AG09319 (cell line): ENCODE results near the gene SIGLEC6.

Source experiments
- DNase-seq: peaks from one replicate; pipeline ENCODE4 v3.0.0-alpha.2; 2010; ENCODE audit warnings: low read depth; ENCODE audit errors: extremely low read depth
- TF ChIP-seq, protein P1 (sequence below): IDR thresholded peaks from 2 replicates; pipeline ENCODE4 v1.5.1; 2011; ENCODE audit warnings: low read depth, mild to moderate bottlenecking, inconsistent platforms, low read length, moderate library complexity

Gene SIGLEC6

GRCh38 chr19:51541458-51542357, 10.2 kb upstream of the SIGLEC6 start:
- TF ChIP-seq, protein P1, sequence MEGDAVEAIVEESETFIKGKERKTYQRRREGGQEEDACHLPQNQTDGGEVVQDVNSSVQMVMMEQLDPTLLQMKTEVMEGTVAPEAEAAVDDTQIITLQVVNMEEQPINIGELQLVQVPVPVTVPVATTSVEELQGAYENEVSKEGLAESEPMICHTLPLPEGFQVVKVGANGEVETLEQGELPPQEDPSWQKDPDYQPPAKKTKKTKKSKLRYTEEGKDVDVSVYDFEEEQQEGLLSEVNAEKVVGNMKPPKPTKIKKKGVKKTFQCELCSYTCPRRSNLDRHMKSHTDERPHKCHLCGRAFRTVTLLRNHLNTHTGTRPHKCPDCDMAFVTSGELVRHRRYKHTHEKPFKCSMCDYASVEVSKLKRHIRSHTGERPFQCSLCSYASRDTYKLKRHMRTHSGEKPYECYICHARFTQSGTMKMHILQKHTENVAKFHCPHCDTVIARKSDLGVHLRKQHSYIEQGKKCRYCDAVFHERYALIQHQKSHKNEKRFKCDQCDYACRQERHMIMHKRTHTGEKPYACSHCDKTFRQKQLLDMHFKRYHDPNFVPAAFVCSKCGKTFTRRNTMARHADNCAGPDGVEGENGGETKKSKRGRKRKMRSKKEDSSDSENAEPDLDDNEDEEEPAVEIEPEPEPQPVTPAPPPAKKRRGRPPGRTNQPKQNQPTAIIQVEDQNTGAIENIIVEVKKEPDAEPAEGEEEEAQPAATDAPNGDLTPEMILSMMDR: no peak
- no peak for DNase-seq

DNA sequence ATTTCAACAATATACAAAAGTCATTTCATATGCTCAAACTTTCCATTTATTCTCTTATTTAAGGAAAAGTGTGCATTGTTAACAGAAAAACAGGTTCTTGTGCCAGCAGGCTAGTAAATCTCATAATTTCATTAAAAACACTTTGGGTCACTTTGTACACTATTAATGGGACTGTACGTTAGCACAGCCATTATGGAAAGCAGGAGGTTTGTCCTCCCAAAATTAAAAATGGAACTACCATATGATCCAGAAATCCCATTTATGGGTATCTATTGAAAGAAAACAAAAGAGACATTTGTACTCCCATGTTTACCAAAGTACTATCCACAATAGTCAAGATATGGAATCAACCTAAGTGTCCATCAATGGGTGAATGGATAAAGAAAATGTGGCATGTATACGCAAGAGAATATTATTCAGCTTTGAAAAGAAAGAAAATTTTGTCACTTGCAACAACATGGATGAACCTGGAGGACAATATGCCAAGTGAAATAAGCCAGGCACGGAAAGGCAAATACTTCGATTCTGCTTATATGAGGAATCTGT, 8.4 kb upstream of the SIGLEC6 start:
- no peak for DNase-seq
- TF ChIP-seq, protein P1: no peak

GRCh38 chr19:51535535-51535934, 4.1 kb upstream of the SIGLEC6 start:
- TF ChIP-seq, protein P1: no peak

GRCh38 chr19:51530616-51531015, 854 bp downstream of the SIGLEC6 start:
- no peak for DNase-seq
- TF ChIP-seq, protein P1: no peak

More at GRCh38 chr19:51535535-51535934, 4.1 kb upstream of the SIGLEC6 start:
- DNase-seq: no peak

DNA sequence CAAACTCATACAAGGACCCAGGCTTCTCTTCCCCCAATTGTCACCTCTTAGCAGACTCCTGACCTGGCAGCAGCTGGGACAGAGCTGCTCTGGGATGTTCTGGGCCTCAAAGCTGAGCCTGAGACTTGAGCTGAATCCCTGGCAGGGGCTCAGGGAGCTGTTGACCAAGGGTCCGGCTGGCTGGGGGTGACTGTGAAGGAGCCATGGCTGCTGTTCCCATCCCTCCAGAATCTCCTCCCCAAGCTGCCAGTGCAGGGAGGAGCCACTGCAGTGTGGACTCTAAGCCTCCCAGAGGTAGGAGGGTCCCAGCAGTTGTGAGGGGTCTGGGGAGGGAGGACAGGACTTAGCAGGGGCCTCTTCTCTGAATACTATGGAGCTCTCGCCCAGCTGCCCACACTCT, 2.2 kb downstream of the SIGLEC6 start:
- TF ChIP-seq, protein P1: no peak
- no peak for DNase-seq

GRCh38 chr19:51525651-51526050, 5.8 kb downstream of the SIGLEC6 start:
- TF ChIP-seq, protein P1: no peak
- DNase-seq: no peak

DNA sequence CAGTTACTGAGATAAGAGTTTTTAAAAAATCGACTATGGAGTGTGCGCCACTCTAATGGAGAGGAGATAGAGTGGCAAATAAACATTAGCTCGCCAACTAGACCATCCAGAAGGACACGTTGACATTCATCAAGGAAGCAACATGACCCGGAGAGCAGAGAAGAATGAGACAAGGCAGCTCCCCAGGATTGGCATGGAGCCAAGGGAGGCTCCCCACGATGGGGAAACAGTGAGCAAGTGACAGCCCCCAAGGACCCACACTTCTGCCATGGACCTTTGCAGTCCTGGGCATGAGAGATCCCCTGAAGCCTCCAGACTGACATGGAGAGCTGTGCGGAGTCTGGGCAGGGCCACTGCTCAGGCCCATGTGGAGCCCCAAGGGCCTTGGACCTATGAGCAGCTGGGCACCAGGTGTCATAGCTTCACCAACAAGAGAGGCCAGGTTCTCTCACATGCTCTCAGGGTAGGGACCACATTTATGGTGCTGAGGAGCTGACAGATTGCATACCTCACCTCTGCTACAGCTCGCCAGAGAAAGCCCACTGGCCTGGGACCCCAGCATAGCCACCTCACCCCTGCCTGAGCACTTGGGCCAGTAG, 6.7 kb downstream of the SIGLEC6 start:
- TF ChIP-seq, protein P1: no peak
- no peak for DNase-seq
